Hematopoietic multipotent progenitor cell (in vitro differentiated cells): ENCODE measurements around the gene CFAP298. TPM values are rescaled to one million over a fixed set of nuclear protein-coding genes. Genes with fewer than 3 reads are reported as not detected.
"Not testable (repeated sequence)": the region's sequence is repeated elsewhere in the genome, so short reads cannot be mapped to it uniquely, and the experiment has no call there.

Experiments
- DNase-seq, 3 donors: peaks; one replicate each; pipeline ENCODE4 v3.0.0-alpha.2; 2011 to 2015; ENCODE audit warnings: low read depth in 2 of 3, low spot score in 2 of 3
- small RNA-seq: library from RNA; depleted of rRNA; stranded (forward); fragments of <200 nt; gene quantifications from one replicate; pipeline ENCODE3, GENCODE V24; 2012
- total RNA-seq: library from RNA; depleted of rRNA; stranded (reverse); fragments of >200 nt; gene quantifications from one replicate; pipeline ENCODE4 v1.2.3, GENCODE V29; 2012

The CFAP298 gene
- total RNA-seq, 1 donor = 27.7 TPM

DNA sequence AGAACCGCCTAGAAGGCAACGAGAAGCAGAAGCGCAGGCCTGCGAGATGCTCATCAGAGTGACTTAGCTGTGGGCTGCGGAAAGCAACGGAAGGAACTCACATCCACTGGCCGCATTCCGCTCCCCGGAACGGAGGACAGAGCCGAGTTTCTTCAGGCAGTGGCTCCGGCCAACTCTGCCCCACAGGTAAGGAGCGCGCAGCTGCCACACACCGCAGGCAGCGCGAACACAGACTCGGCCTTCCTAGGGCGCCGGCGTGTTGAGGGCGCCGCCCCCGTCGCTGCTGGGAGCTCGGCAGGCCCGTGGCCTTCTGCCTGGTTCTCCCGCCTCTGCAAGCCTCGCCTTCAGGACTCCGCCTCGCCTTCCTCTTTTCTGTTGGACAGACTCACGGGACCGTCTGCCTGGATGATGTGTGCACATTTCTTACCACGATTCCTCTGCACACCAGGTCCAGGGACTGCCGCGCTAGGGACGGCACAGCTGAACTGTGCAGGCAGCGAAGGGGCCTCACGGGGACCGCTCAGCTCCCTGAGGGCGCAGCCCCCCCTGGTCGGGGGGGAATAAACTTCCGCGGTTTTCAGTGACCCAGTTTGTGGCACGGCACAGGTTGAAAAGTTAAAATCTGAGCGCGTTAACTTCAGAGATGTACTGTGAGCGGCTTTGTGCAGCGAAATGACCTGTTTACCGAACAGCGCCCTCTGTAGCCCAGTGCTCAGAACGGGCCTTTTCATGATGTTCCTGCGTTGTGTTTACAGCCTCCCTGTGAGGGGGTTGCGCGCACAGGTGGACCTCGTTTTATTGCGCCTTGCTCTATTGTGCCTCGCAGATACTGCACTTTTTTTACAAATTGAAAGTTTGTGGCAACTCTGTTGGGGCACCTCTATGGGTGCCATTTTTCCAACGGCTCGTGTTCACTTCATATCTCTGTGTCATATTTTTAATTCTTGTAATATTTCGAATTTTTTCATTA, 42.6 kb downstream of the CFAP298 start:
- DNase-seq = peak; percentile 63 to 90 (median 84)

DNA sequence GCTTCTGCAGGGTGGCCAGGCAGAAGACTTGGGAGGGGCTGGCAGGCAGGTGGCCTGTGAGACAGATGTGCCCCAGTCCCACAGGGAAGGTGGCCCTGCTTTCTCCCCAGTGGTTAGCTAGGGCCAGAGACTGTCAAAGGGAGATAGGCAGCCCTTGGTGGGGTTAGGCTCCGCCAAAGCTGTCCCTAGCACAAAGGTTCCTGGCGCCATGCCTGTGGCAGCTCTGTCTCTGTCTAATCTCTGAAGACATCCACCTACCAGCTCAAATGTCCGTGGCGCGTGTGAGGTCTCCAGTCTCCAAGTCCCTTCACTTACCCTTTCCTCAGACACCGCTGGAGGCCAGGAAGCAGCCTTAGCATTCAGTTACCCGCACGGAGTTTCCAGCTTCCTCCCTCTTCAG, 44.6 kb downstream of the CFAP298 start:
- no peak for DNase-seq

DNA sequence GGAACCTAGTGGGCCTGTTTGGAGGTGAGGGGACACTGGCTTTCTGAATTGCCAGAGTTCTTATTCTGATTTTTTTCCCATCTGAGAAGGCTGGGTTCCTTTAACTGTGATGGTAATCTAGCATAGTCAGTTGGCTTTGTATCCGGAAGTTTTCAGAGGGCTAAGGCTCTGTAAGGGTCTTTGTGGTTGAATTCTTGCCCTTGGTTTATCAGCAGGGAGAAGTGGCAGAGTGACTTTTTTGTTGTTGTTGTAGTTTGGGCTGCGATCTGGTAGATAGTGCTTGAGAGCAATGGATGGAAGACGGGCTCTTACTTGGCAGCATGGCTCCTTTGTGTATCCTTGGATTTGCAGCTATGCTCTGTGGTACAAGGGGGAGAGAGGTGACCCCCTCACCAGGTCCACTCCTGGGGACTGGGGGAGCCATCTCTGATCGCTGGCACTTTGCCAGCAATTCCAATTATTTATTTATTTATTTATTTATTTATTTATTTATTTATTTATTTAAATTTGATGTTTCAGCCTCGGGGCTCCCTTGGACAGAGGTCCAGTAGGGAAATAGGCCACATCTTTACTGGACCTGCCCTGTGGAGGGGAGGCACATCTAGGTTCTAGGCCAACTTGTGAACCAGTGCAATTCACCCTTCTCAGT, 45.3 kb downstream of the CFAP298 start:
- DNase-seq = peak in 1 of 3 donors; percentile 3

DNA sequence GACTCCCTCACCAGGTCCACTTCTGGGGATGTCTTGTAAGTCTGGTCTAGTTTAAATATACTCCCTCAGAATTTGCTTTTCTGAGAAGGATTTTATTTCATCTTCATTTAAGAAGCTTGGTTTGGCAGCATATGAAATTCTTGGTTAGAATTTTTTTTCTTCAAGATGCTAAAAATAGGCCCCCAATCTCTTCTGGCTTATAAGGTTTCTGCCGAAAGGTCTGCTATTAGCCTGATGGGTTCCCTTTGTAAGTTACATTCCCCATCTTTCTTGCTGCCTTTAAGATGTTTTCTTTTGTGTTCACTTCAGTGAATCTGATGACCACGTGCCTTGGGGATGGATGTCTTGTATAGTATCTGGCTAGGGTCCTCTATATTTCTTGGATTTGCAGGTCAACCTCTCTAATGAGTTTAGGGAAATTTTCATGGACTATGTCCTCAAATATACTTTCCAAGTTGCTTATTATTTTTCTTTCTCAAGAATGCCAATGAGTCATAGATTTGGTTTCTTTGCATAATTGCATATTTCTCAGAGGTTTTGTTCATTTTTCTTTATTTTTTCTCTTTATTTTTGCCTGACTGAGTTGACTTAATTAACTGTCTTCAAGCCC, 46.2 kb downstream of the CFAP298 start:
- no peak for DNase-seq

DNA sequence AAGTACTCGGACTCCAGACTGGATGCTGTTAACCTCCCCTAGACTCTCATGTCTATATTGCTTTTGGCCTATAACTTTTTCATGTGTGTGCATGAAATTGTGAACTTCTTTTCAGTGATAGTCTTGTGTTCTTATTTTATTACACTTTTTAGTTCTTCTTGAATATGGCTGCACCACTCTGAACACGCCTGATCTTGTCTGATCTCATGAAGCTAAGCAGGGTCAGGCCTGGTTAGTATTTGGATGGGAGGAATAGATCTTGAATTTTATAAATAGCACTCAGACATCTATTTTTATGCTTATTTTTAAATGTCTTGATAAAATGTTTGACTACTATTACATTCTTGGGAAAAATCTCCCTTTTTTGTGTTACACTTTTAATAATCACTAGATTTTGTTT, 49.3 kb downstream of the CFAP298 start:
- DNase-seq = peak in 1 of 3 donors; percentile 3

DNA sequence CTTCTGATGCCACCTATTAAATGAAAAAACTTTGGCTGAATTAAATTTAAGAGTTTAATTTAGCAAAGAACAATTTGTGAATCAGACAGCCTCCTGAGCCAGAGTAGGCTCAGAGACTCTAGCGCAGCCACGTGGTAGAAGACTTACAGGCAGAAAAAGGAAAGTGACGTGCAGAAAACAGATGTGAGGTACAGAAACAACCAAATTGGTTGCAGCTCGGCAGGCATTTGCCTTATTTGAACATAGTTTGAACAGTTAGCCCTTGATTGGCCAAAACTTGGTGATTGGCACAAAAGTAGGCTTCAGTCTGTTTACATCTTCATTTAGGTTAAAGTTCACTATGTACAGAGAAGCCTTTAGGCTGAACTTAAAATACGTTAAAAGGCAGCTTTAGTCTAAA, 49.8 kb downstream of the CFAP298 start:
- peak in 1 of 3 donors; percentile 44 for DNase-seq

DNA sequence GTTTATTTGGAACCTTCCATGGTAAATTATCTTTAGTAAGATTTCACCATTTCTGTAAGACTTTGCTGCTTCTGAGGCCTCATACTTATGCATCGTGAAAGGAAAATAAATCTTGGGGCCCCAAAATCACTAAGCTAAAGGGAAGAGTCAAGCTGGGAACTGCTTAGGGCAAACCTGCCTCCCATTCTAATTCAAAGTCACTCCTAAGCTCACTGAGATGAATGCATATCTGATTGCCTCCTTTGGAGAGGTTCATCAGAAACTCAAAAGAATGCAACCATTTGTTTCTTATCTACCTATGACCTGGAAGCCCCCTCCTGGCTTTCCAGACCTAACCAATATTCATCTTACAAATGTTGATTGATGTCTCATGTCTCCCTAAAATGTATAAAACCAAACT, 50.7 kb downstream of the CFAP298 start:
- DNase-seq = not testable (repeated sequence)

DNA sequence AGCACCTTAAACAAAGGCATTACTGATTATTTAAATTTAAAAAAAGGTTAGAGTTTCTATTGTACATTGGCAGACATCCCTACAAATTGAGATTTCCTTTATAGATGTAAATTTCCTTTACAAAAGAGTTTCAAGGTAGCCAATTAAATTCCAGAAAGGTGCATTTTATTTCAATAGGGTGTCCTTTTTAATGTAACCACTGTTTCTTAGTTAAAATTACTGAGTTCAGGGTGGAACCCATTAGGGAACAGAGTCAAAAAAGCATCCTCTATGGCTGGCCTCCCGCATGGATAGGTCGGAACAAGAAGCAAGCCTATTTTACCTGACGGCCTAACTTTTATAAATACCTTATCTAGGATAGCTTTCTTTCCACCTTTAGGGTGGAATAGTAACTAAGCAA, 51.3 kb downstream of the CFAP298 start:
- DNase-seq = no peak

DNA sequence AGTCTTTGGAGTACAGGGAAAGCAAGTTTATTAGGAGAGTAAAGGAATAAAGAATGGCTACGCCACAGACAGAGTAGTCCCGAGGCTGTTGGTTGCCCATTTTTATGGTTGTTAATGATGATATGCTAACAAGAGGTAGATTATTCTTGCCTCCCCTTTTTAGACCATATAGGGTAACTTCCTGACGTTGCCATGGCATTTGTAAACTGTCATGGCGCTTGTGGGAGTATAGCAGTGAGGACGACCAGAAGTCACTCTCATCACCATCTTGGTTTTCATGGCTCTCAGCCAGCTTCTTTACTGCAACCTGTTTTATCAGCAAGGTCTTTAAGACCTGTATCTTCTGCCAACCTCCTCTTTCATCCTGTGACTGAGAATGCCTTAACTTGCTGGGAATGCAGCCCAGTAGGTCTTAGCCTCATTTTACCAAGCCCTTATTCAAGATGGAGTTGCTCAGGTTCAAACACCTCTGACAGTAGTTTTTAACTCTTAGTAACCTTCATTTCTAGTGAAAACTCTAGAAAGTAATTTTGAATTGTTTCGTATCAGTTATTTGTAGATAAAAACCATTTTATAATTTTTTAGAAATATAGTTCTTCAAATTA, 53.1 kb downstream of the CFAP298 start:
- DNase-seq = no peak

DNA sequence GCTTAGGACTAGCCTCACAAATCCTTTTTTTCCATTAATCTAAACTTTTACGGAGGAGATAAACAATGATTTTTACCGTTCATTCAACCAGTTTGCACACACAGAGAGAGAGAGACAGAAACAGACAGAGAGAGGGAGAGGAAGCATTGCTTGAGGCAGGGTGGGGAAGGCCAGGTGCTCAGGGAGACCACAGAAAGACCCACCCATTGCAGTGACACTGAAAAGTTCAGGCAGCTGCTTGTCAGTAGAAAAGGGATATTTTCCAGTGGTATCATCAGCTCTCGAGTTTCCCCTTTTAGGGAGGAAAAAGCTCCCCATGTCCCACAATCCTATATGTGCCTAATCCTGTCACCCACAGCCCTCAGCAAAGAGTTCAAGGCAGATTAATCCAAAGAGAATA, 54.1 kb downstream of the CFAP298 start:
- no peak for DNase-seq

DNA sequence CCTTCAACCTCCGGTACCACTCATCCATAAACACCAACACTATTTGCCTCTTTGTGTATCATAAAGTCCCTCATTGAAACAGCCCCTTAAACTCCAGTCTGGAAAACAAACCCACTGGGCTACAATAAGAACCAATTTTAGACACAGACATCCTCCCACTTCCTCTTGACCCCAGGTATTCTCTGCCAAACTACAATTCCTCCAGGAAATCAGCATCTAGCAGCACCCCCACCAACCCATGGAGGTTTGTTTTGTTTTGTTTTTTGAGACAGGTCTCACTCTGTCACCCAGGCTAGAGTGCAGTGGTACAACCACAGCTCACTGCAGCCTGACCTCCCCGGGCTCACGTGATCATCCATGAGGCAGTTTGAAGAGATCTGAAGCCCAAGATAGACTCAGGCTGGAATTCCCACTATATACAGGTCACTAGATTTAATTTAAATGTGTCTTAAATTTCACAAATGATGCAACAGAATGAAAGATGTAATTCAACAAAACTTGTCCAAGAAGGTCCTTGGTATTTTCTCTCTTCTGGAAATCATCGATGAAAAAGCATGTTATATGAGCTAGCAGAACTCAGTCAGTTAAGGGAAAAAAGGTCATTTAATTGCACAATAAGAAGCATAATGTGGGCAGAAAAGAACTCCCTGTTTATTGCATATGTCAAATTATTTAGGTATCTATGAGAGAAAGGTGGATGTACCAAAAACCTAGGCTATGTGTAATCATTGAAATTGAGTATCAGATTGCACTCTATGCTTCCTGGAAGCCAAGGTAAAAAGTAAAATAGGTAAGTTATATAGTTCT, 57.1 kb downstream of the CFAP298 start:
- DNase-seq = no peak

DNA sequence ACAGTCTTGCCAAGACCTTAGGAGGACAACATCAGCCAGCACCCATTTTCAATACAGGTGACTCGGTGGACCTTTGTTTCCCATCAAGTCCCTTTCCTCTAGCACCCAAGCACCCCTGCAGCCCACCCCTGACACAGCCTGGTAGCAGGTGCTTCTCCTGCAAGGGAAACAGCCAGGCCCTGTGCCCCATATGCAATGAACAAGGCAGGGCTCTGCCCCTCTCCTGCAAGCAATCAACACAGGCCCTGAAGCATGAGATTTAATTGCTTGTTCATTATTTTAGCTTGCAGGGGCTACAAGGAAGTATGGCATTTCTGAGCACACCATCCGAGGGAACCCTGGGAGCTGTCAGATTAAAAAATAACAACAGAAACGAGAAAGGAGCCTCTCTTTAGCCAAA, 62.3 kb downstream of the CFAP298 start:
- no peak for DNase-seq

DNA sequence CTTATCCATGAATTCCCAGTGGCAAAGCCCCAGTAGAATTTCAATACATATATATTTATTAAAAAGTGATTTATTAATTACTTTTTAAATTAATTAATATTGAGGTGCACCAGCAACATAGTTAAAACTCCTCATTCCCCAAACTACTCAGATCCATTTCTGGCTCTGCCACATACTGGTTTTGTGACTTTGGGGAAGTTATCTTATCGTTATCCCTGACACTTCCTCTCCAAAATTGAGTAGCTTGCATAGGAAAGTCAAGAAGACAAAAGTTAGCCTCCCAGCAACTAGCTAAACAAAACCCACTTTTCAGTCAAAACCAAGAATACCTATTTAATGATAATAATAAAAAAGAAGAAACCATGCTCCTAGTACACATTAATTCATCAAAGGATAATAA, 62.7 kb downstream of the CFAP298 start:
- DNase-seq = peak in 1 of 3 donors; percentile 49

Small RNAs within 50 kb of the gene (small RNA-seq; reads per million reads assigned to genes)
- not detected for gene RNA5SP490

Other genes starting within 250 kb of the CFAP298 start
- gene URB1, start 219.4 kb downstream of the CFAP298 start, total RNA-seq = 11.8 TPM
- 8.3 TPM for gene EVA1C, start 199.7 kb downstream of the CFAP298 start, total RNA-seq
- gene TCP10L, start 26.9 kb downstream of the CFAP298 start, total RNA-seq = 0.27 TPM
- 3.5 TPM for gene SYNJ1, start 115.6 kb upstream of the CFAP298 start, total RNA-seq
- 16.7 TPM for gene PAXBP1, start 159.4 kb upstream of the CFAP298 start, total RNA-seq